ENCODE data around the gene LGSN. TPM values are rescaled to one million over a fixed set of nuclear protein-coding genes. Genes with fewer than 3 reads are reported as not detected.
"Not testable (repeated sequence)": the region's sequence is repeated elsewhere in the genome, so short reads cannot be mapped to it uniquely, and the experiment has no call there.

Gene LGSN
- 1 to 10 TPM in 2 of 6 experiments, under 1 TPM in 2, not detected in 2; 0.09 to 1.7 (median 1.00) TPM for total RNA-seq
- long read RNA-seq: 0 reads

GRCh38 chr6:63319939-63320338 lies at the start of gene LGSN:
LGSN (minus strand) TSS chr6:63319983; CDS start chr6:63319943, 40 bp downstream.
- DNase-seq: no peak
- Histone ChIP-seq H3K4me1 (no peaks in the 10 kb centered on the region), H3K9me3 (no peaks in the 10 kb centered on the region), H3K4me3 (no peak within 1 kb of the TSS), H3K36me3 (no peaks in the 10 kb centered on the region), H3K27ac (no peak within 1 kb of the TSS), H3K27me3 (no peaks in the 10 kb centered on the region)
- WGBS (ENCODE audit: insufficient coverage, low coverage, low lambda C conversion rate, missing lambda C conversion rate): 81% methylated on average over 4 of the region's 4 CpGs
- intact Hi-C loops (cut with DNase I): no loop called here
- no peak for ATAC-seq
- TF ChIP-seq CTCF (IDR thresholded peaks at IDR 0.05): no peak
- TF ChIP-seq POLR2A (IDR thresholded peaks at IDR 0.05): no peak

- 72% methylated on average over 7 of the region's 7 CpGs for WGBS (ENCODE audit: insufficient coverage, low coverage, low lambda C conversion rate, missing lambda C conversion rate)
- H3K9me3 ChIP-seq: no peaks in the 10 kb centered on the region
- H3K36me3 ChIP-seq: no peaks in the 10 kb centered on the region
- no peak for DNase-seq
- H3K27me3 ChIP-seq: no peaks in the 10 kb centered on the region
- intact Hi-C loops (cut with DNase I): no loop called here
- no peak for TF ChIP-seq POLR2A (IDR thresholded peaks at IDR 0.05)
- no peak for TF ChIP-seq CTCF (IDR thresholded peaks at IDR 0.05)
- H3K4me1 ChIP-seq: no peaks in the 10 kb centered on the region
- H3K4me3 ChIP-seq: no peak overlapping the region
- no peak for ATAC-seq
- H3K27ac ChIP-seq: no peak overlapping the region
Measured at GRCh38 chr6:63368347-63368746, 48.6 kb upstream of the LGSN start.

- WGBS (ENCODE audit: insufficient coverage, low coverage, low lambda C conversion rate, missing lambda C conversion rate): 52% methylated on average over 5 of the region's 10 CpGs
- not testable (repeated sequence) for ATAC-seq
Measured at GRCh38 chr6:63362500-63363120, 42.8 kb upstream of the LGSN start.

GRCh38 chr6:63357384-63357783 lies 37.6 kb upstream of the LGSN start:
- not testable (repeated sequence) for H3K27ac ChIP-seq, H3K4me3 ChIP-seq, DNase-seq, ATAC-seq, H3K27me3 ChIP-seq, H3K9me3 ChIP-seq, H3K36me3 ChIP-seq
- H3K4me1 ChIP-seq: peaks cover 0 to 12% (median 8%) of the 10 kb centered on the region in 4 donors
- intact Hi-C loops (cut with DNase I): loop anchor here in 1 of 2 donors (10.0 kb wide), 1 partner anchor 97 kb away; no protein-coding TSS in a partner anchor
- 100% methylated on average over 2 of the region's 3 CpGs for WGBS (ENCODE audit: insufficient coverage, low coverage, low lambda C conversion rate, missing lambda C conversion rate)

More at GRCh38 chr6:63362500-63363120, 42.8 kb upstream of the LGSN start:
- H3K27me3 ChIP-seq; H3K4me3 ChIP-seq; H3K36me3 ChIP-seq; DNase-seq; H3K27ac ChIP-seq; H3K9me3 ChIP-seq; intact Hi-C loops (cut with DNase I); H3K4me1 ChIP-seq: not testable (repeated sequence)

GRCh38 chr6:63355632-63356031 lies 35.8 kb upstream of the LGSN start:
- peak; percentile 19 to 67 (median 28) for ATAC-seq
- Histone ChIP-seq H3K27ac (peak overlapping the region in 2 of 3 donors; percentile 9 to 12), H3K27me3 (no peaks in the 10 kb centered on the region), H3K4me3 (no peak overlapping the region), H3K9me3 (no peaks in the 10 kb centered on the region), H3K4me1 (peaks cover 0 to 14% (median 8%) of the 10 kb centered on the region in 4 donors), H3K36me3 (no peaks in the 10 kb centered on the region)
- TF ChIP-seq POLR2A (IDR thresholded peaks at IDR 0.05) (no peak), CTCF (IDR thresholded peaks at IDR 0.05) (no peak)
- intact Hi-C loops (cut with DNase I): loop anchor here in 1 of 2 donors (10.0 kb wide), 1 partner anchor 99 kb away; no protein-coding TSS in a partner anchor
- peak in 1 of 3 donors; percentile 47 for DNase-seq
- 42% methylated on average over 4 of the region's 4 CpGs for WGBS (ENCODE audit: insufficient coverage, low coverage, low lambda C conversion rate, missing lambda C conversion rate)

Data from right lobe of liver (tissue), 6 donors.